GM20000 (cell line): Measurements from ENCODE around the gene ATP8B2.
"Not testable (repeated sequence)": the region's sequence is repeated elsewhere in the genome, so short reads cannot be mapped to it uniquely, and the experiment has no call there.

ENCODE experiments used
- DNase-seq: peaks from one replicate; pipeline ENCODE4 v3.0.0; 2012; ENCODE audit warnings: low spot score
- CTCF ChIP-seq: IDR thresholded peaks from 2 replicates; pipeline ENCODE4 v1.5.1; 2012; ENCODE audit warnings: mild to moderate bottlenecking, control low read depth; ENCODE audit errors: extremely low read depth, missing control alignments

The ATP8B2 gene

GRCh38 chr1:154324669-154325582 is at the start of gene ATP8B2:
Gene ATP8B2, plus strand, starts transcription at chr1:154325525. Its CDS starts 2,617 bp downstream, at chr1:154328142.
- DNase-seq: peak; percentile 90
- TF ChIP-seq CTCF: peak; percentile 91

- peak; percentile 13 for TF ChIP-seq CTCF
- DNase-seq: no peak
Observed at GRCh38 chr1:154276797-154277196, 48.5 kb upstream of the ATP8B2 start.

GRCh38 chr1:154287591-154287990 is 37.7 kb upstream of the ATP8B2 start:
- DNase-seq: not testable (repeated sequence)

- no peak for TF ChIP-seq CTCF
Observed at GRCh38 chr1:154288661-154289060, 36.7 kb upstream of the ATP8B2 start.

GRCh38 chr1:154290921-154291320 is 34.4 kb upstream of the ATP8B2 start:
- no peak for DNase-seq
- TF ChIP-seq CTCF: no peak

More at GRCh38 chr1:154288661-154289060, 36.7 kb upstream of the ATP8B2 start:
- no peak for DNase-seq

- TF ChIP-seq CTCF: no peak
- no peak for DNase-seq
Observed at GRCh38 chr1:154295408-154296235, 29.7 kb upstream of the ATP8B2 start.

GRCh38 chr1:154301582-154301981 is 23.7 kb upstream of the ATP8B2 start:
- no peak for DNase-seq
- no peak for TF ChIP-seq CTCF
